Suprapubic skin (tissue), 4 donors: Measurements from ENCODE around the gene TP73.

Experiments
- EP300 ChIP-seq: sonication (generic); formaldehyde crosslinking; IDR thresholded peaks from one replicate; pipeline ENCODE4 v1.6.1; 2017; ENCODE audit warnings: antibody characterized with exemption
- POLR2A ChIP-seq, 2 donors: fragments of 450-650 bp; IDR thresholded peaks; one replicate each; pipeline ENCODE4 v1.6.1; 2017; ENCODE audit warnings: antibody characterized with exemption in 2 of 2, mild to moderate bottlenecking in 2 of 2, moderate library complexity in 2 of 2
- POLR2AphosphoS5 ChIP-seq, 3 donors: sonication (generic); formaldehyde crosslinking; IDR thresholded peaks; one replicate each; pipeline ENCODE4 v1.6.1; 2017; ENCODE audit warnings: antibody characterized with exemption in 3 of 3
- TF ChIP-seq, protein P1 (sequence below), 2 donors: fragments of 200-600 bp in 1 of 2; fragments of 450-650 bp in 1 of 2; sonication (generic) in 1 of 2; IDR thresholded peaks; one replicate each; pipeline ENCODE4 v1.5.1; 2016 to 2019; ENCODE audit warnings: antibody characterized with exemption in 2 of 2, mild to moderate bottlenecking in 1 of 2, moderate library complexity in 1 of 2

DNA sequence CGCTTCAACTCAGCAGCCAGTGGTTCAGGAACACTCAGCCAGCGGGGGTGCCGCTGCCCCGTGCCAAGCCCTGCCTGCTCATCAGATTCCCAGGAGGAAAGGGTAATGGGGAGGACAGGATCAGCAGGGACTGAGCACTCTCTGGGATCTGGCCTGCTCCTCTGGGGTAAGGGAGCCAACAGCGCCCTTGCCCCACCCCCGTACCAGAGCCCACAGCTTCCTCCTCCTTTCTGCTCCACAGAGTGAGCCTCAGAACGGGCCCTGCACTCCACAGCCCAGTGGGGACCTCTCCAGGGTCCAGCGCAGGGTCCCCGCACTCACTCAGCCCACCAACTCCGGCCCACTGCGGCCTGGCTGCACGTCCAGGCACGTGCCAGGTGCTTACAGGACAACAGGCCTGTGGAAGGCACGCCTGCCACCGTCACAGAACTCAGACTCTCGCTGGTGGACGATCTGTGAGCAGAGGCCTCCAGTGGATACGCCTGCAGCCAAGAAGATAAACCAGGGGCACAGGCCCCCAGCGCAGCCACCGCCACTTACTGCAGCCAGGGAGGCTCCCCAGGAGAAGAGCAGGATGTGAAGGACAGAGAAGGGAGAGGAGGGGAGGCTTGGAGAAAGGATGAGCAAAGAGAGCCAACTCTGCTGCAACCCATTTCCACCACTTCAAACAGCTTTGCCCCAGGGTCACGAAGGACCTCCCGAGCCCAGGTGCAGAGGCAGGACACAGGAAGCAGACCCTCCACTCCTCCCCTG, 43.1 kb upstream of the TP73 start:
- TF ChIP-seq, protein P1, sequence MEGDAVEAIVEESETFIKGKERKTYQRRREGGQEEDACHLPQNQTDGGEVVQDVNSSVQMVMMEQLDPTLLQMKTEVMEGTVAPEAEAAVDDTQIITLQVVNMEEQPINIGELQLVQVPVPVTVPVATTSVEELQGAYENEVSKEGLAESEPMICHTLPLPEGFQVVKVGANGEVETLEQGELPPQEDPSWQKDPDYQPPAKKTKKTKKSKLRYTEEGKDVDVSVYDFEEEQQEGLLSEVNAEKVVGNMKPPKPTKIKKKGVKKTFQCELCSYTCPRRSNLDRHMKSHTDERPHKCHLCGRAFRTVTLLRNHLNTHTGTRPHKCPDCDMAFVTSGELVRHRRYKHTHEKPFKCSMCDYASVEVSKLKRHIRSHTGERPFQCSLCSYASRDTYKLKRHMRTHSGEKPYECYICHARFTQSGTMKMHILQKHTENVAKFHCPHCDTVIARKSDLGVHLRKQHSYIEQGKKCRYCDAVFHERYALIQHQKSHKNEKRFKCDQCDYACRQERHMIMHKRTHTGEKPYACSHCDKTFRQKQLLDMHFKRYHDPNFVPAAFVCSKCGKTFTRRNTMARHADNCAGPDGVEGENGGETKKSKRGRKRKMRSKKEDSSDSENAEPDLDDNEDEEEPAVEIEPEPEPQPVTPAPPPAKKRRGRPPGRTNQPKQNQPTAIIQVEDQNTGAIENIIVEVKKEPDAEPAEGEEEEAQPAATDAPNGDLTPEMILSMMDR (IDR thresholded peaks at IDR 0.05) = no peak
- no peak for TF ChIP-seq EP300
- TF ChIP-seq POLR2AphosphoS5 (IDR thresholded peaks at IDR 0.05) = no peak
- no peak for TF ChIP-seq POLR2A (IDR thresholded peaks at IDR 0.05)
